Posterior vena cava (tissue), 2 donors: ENCODE measurements around the gene SOX13. TPM values are rescaled to one million over a fixed set of nuclear protein-coding genes. Genes with fewer than 3 reads are reported as not detected.
A peak's percentile ranks its signal among the peaks of the same experiment; 100 is the strongest.
"Not testable (repeated sequence)": the region's sequence is repeated elsewhere in the genome, so short reads cannot be mapped to it uniquely, and the experiment has no call there.

ENCODE experiments used
- DNase-seq: peaks from one replicate; pipeline ENCODE4 v3.0.0-alpha.2; 2020; ENCODE audit warnings: low spot score
- intact Hi-C, 2 donors: fragments of 100-400 bp; cut with DNase I; formaldehyde crosslinking; loops; one replicate each; pipeline versions ENCODE4 v1.14.1 to v1.14.2; 2022 to 2023
- total RNA-seq, 2 donors: library from RNA; stranded (reverse); fragmentation: NEBNext Ultra II Directional; extraction: Animal tissue kit (Norgen Biotek cat#: 25700); gene quantifications; one replicate each; pipeline ENCODE4 v1.2.1, GENCODE V29; 2021
- donor health status: DM: yes; HTN: yes; CAD: no.
- donor health status: DM: yes; HTN: yes; CAD: no.

Gene SOX13
- total RNA-seq, 2 donors from 2014 or later = 43.6 to 47.0 TPM

DNA sequence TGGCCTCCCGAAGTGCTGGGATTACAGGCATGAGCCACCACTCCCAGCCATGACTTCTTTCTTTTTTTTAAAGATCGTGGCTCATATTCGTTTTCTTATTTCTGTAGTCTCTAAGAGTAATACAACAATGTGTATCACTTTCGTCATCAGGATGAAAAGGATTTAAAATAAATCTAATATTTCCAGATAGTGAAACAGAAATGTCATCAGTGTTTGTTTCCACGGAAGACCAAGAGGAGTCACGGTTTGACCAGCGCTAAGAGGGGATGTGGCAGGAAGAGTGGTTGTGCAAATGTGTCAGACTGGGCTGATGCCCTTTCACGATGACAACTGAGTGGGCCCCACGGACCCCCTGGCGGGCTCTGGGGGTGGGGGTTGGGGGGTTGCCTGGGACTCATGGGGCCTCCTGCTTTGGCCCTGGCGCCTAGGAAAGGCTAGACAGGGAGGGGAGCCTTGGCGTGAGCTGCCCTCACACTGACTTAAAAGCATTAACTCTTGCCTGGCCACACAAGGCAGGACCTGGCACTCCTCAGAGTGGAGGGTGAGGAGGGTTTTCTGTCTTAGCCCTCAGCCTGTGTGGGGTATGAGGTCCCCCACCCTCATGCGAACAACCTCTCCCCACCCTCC lies 8.4 kb downstream of the SOX13 start:
- intact Hi-C loops = no loop called here
- no peak for DNase-seq

DNA sequence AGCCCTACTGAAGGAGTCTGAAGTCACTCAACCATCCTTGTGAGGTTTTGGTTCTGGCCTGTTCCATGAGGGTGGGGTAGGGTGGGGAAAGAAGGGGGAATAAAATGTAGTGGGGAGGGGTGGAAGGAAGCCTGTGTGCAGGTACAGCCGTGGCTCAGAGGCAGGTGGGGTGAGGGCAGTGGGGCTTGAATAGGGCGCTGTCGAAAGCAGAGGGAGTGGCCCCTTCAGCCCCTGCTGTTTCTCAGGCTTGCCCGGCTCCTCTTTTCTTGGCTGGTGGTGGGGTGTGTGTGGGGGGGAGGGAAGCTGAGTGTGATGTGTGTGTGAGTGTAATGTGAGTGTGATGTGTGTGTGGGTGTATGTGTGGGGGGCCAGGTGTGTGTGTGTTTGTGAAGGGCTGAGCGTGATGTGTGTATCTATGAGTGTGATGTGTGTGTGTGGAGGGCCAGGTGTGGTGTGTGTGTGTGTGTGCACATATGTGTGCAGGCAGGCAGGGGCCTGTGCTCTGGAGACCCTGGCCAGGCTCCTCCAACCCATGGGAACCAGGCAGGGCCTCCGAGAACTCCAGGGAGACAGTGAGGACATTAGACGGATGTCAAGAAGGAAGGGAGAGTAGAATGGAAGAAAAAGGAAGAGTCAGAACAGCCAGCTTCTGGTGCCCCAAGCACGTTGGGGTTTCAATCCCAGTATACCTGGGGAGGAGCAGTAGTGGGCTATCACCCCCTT lies 9.0 kb downstream of the SOX13 start:
- DNase-seq = no peak
- intact Hi-C loops = no loop called here

DNA sequence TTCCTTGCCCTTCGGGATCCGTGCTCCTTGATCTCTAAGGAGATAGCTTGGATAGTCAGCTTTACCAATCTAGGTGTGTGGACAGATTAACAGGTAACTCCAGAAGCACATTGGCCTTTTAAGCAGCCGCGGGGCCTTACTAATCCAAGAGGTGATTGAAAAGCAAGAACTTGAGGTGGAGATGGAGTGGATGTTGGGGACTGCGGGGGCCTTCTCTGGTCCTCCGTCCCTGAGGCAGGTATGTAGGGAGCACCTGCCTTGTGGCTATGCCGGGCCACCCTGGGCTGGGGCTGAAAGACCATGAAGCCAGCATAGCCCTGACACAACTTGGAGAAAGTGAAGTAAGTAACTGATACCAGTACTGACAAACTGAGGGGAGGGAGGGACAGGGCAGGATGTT lies 10.6 kb downstream of the SOX13 start:
- intact Hi-C loops = no loop called here
- DNase-seq = no peak

DNA sequence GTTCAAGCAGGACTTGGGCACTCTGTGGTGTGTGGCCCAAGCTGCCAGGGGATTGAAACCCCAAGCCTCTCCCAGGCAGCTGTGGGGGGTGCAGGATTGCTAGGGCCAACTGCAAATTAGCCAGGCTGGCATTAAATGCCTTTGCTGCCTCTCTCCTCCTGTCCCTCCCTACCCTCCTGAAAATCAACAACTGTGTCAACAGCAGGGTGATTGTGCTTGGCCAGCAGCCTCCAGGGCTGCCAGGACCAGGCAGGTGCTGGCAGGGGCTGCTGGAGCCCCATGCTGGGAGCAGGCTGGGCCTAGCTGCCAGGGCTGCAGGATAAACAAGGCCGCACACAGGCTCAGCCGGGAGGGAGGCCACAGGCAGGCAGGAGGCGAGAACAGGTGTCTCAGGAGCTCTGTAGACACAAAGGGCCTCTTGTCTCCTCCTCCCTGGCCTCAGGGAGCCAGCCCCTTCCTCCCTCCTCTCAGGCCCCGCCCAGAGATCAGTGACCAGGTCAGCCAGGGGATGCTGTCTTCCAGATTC lies 11.4 kb downstream of the SOX13 start:
- intact Hi-C loops = no loop called here
- no peak for DNase-seq

DNA sequence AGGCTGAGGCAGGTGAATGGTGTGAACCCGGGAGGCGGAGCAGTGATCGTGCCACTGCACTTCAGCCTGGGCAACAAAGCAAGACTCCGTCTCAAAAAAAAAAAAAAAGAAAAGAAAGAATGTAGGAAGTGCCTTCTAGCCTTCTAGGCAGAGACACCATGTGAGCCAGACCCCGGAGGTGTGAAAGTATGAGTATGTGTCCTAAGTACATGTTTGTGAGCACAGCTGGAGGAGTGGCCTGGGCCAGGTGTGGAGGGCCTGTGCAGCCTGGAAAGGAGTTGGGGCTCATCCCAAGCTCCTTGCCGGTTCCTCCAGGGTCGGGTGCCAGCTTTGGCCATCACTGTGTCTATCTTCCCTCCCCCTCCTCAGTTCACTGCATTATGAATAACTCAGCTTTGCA lies 13.0 kb downstream of the SOX13 start:
- DNase-seq = no peak
- intact Hi-C loops = no loop called here

DNA sequence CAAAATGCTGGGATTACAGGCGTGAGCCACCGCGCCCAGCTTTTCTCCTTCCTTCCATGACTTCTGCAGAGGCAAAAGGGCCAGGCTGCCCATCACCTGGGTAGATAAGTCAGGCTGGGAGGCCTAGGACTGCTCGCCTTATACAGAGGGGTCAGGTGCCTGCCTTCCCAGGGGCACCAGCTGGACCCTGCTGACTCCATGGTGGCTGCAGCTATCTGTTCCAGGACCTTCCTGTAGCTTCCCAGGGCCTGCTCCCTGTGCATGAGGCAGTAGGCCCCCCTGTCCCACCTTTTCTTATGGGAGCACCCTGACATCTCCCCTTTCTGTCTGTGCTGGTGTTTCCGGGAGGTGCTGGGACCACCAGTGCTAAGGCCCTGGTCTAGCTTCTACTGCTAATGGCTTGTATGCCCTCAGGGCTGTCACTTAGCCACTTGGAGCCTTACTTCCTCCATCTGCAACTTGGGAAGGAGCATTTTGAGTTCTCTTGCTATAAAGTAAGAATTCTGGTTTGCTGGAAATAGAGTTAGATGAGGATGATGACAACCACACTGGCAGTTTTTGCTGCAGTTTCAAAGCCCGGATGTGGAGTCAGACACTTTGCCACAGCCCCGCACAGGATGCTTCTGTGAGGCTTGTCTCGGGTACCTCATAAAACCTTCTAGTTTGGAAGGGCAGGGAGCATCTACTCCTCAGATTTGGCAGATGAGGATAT lies 14.4 kb downstream of the SOX13 start:
- DNase-seq = no peak
- intact Hi-C loops = no loop called here

DNA sequence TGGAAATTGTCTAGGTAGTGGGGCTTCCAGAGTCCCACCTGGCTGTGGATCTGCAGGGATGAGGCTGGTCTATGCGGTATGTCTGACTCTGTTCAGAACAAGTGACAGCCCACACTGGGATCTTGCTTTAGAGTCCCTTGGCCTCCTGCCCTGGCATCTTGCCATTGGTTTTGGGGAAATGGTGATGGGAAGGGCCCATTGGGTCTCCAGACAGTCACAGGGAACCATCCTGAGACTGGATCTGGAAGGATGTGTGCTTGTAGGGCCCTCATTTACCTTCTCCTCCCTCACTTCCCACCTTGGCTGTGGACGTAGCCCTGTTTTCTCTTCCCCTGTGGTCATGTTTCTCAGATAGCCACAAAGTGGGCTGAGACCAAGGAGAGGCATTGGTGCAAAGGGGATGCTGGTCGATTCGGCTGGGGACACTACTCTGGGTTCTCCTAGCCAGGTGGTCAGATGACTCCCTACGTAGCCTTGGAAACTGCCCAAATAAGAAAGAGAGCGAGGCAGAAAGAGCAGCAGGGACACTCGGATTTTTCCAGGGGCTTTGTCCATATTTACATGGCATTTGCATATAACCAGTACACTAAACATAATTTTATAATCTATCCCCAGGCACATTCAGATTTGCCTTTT lies 15.1 kb downstream of the SOX13 start:
- peak; percentile 91 for DNase-seq
- intact Hi-C loops = no loop called here

DNA sequence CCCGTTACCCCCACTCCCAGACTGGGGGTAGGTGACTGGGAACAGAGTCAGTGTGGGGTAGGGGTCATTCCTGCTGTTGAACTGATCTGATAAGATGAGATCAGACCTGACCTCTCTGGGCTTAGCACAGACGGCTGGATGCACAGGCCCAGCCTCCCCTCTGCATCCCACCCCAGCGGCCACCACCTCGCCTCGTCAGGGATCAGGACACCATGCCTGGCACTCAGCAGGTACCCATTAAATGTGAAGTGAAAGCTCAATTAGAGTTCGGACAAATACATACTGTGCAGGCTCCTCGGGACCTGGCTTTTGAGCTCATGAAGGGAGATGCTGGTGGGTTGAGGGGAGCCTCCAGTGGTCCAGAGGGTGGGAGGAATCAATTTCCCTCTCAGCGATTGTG lies 15.7 kb downstream of the SOX13 start:
- DNase-seq = no peak
- intact Hi-C loops = no loop called here

DNA sequence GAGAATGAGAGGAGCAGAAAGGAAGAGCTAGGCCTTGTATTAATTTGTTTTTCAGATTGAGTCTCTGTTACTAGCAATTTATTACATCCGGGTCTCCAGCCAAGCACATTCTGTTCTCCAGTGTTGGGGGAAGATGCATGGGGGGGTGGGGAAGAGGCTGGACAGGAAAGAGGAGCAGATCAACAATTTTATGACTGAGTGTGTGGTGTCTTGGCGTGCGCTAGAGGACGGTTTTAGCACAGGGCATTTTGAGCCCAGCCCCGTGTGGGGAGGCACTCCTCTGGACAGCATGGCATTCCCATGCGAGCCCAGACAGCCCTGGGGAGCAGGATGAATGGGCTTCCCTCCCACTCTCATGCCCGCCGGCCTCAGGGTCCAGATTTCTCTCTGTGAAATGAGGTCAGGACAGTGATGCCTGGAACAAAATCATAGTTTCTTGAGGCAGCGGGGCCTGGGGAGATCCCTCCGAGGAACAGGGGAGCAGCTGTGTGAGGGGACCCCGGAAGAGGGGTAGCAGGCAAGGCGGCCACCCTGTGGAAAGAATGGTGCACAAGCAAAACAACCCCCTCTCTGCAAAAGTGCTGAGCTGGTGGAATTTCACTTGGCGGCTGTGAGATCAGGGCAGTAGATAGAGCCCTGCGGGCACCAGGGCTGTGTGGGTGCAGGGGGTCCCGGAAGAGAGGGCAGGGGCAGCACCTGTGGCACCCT lies 16.3 kb downstream of the SOX13 start:
- intact Hi-C loops = no loop called here
- DNase-seq = peak; percentile 89

DNA sequence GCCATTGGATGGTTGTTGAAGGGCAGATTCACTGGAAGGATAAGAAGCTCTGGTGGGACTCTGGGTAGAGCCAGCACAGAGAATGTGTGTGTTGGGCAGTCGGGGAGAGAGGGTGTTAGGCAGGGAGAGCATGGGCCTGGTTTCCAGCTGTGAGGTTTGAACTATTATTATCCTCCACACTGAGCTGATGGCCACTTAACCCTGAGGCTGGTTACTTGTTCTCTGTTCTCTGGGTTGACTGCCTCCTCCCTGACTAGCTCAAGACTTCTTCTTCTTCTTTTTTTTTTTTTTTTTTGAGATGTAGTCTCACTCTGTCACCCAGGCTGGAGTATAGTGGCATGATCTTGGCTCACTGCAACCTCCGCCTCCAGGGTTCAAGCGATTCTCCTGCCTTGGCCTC lies 17.2 kb downstream of the SOX13 start:
- DNase-seq, intact Hi-C loops: not testable (repeated sequence)

DNA sequence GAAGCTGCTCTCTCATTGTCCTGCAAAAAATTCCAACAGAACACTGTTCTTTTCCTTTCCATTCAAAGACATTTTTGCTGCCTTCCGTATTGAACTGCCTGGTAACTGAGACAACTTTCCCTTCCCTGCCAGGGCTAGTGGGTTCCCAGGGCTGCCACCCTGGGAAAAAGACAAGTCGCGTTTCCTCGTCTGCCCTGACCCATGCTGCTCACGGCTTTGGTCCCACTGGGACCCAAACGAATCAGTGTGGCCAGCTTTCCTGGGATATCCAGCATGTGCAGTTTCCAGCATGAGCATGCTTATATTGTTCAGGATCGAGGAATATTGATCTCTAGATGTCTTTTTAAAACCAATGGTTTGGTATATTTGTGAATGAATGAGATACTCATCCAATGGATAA lies 18.2 kb downstream of the SOX13 start:
- no peak for DNase-seq
- intact Hi-C loops = no loop called here

DNA sequence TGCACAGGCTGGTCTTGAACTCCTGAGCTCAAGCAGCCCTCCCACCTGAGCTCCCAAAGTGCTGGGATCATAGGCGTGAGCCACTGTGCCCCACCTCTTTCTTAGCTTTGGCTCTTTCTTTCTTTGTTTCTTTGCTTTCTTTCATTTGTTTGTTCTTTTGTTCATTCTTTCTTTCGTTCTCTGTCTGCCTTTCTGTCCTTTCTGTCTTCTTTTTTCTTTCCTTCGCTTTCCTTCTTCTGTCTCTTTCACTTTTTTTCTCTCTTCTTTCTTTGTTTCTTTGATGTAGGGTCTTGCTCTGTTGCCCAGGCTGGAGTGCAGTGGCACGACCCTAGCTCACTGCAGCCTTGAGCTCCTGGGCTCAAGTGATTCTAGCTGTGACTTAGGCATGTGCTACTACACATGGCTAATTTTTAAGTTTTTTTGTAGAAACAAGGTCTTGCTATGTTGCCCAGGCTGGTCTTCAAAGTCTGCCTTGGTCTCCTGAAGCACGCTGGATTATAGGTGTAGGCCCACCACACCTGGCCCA lies 18.9 kb downstream of the SOX13 start:
- intact Hi-C loops = no loop called here
- DNase-seq = no peak

DNA sequence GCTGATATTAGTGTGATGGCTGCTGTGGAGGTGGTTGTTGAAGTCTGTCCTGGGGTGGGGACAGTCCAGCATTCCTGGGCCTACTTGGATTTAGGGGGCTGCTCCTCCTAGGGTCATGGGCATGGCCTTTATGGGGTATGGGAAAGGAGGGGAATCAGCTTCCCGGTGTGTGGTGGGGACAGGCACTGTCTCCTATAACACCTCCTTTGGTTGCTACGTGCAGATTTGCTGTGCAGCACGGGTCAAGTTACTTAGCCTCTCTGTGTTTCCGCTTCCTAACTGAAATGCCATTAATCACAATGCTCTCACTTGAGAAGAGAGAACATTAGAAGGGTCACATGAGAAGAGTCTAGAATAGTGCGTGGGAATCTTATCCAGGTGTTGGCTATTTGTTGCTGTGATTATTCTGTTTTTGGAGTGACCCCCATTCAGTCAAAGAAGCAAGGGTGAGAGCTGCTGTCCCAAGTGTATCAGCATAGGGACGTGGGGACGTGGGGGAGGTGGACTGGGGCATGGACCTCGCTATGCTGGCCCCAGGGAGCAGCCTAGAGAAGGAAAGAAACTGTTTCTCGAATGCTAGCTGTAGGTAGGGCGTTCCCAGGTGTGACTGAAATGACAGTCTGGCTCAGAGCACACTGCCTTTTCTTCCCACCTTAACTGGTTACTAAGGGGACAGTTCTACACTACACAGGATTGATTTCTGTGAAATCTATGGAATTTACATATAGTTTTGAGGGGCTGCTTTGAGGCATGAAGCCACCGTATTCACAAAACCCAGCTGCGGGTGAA lies 19.9 kb downstream of the SOX13 start:
- DNase-seq = no peak
- intact Hi-C loops = no loop called here

DNA sequence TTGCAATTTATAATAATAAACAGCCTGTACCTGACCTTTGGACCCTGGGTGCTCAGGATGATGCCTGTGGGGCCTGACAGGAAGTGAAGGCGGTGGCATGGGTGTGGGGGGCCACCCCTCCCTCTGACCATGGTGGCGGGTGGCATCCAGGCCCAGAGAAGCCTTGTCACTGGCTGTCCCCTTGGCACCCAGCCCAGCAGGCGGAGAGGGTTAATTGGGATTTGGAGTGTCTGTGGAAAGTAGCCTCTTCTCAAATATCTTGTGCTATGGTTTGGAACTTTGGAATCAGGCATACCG lies 20.5 kb downstream of the SOX13 start:
- DNase-seq = no peak
- intact Hi-C loops = no loop called here

DNA sequence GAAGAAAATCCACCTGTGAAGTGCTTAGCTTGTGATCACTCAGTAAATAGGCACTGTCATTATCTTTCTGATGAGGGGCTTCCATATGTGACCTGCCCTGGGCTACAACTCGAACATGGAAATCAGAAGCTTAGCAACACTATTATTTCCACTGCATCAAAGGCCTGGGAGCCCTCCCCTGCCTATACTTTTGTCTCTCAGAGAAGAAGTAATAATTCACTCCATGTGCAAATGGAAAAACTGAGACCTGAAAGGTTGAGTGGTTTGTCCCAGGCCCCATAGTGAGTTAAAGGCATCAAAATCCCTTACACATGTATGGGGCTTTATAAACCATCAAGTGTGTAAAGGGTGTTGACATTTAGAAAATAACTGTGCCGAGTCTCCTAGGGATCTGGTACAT lies 20.9 kb downstream of the SOX13 start:
- intact Hi-C loops = no loop called here
- DNase-seq = no peak

DNA sequence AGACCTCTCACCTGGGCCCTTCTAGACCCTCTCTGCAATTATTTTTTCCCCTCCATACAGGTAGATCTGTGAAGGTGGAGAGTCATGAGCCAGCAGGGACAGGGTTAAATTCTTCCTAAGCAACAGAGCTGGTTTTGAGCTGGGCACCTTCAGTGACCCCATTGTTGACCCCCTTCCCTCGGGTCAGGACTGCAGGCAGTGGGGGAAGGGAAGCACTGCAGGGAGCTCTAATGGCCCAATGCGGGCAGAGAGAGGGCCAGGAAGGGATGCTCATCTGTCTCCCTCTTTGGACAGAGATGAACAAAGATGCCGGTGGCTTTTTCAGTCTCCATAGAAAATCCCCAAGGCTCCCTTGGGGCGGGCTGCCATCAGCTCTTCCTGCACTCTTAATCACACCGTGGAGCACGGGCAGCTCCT lies 21.4 kb downstream of the SOX13 start:
- intact Hi-C loops = no loop called here
- no peak for DNase-seq

DNA sequence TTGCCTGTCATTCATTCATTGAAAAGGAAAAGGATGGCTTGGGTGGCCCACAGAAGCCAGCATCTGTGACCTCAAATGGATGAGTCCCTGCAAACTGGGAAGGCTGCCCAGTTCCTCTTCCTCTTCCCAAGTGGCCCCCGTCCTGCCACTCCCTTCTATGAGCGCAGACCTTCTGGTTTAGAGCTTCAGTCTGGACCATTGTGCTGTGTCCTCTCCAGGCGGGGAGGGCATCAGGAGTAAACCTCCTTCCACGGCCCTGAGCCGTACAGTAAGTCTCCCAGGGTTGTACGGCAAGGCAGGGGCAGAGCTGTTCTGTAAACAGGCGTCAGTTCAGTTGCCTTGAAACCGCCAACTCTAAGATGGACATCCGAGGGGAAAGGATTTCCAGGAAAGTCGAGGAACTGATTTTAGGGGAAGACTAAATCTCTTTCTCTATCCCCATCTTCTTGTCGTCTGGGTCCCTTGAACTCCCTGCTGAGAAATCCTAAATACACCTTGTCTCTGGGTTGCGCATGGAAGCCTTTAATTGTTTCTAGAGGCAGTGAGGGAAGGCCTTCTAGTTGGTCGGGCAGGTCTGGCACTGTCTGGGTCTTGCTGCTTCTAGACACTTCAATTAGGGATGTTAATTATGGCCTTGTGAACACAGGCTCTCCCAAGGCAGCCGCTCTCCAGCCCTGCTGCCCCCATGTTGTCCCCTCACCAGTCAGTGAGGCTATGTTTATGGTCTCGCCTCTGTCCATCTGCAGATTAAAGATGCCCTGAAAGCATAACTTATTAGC lies 22.1 kb downstream of the SOX13 start:
- intact Hi-C loops = no loop called here
- no peak for DNase-seq

DNA sequence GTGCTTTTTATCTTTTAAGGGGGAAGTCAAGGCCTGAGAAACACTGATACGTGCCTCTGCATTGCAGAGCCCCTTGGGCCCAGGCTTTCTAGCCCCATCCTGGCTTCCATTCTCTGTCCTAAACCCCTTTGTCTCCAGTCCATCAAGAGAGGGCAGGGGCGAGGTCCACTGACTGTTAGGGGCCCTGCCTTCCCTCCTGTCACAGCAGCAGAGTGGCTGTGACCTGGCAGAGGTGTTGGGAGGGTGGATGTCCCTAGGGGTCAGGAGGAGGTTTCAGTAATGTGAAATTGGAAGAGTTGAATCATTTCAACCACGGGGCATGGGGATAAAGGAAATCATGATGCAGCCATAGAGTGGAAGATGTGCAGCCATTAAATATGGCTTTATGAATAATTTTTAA lies 24.0 kb downstream of the SOX13 start:
- DNase-seq = no peak

More for the DNA sequence above, 24.0 kb downstream of the SOX13 start:
- intact Hi-C loops = no loop called here
